ENCODE data around the gene THBS3. TPM values are rescaled to one million over a fixed set of nuclear protein-coding genes. Genes with fewer than 3 reads are reported as not detected.

The THBS3 gene
- total and polyA plus RNA-seq, 9 of the 15 experiments (the other 6 are each of a cell fraction or from before 2014, with no cell fraction given): 0.59 to 8.3 (median 3.2) TPM

DNA sequence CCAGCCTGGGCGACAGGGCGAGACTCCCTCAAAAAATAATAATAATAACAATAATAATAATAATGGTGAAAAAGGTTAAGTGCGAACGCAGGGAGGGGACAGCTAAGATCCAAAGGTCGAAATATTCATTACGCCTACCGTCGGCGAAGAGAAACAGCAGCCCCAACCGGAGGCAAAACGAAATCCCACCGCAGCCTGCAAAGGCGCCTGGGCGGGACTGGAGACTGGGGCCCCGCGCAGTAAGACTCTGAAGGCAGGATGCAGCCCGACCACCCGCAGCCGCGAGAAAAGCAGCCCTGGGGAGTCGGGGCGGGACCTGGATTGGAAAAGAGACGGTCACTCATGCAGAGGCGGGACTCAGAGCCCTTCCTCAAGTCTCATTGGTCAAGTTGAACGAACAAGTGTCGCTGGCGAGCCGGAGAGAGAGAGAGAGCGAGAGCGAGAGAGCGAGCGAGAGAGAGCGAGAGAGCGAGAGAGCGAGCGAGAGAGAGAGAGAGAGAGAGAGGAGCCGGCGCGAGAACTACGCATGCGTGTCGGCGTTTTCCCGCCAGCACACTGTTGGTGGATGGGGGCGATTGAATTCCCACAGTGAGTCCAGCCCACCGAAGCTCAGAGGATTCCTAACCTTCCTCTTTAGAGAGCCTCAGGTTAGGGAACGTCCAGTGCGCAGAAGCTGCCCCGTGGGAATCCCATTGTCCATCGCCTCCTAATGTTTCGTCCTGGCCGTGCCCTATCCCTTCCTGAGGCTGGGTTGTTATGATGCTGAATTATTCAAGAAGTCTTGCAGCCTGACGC lies 36.9 kb upstream of the THBS3 start (continued):
- TF ChIP-seq DDX20 (tag; IDR thresholded peaks at IDR 0.05; ENCODE audit: low read depth) (no peak), SPI1 (IDR thresholded peaks at IDR 0.05; ENCODE audit: borderline replicate concordance, low read depth, low read length) (no peak), RBM22 (IDR thresholded peaks at IDR 0.05; ENCODE audit: low read depth, low read length, poor library complexity, severe bottlenecking) (peak; percentile 94), ILF3 (IDR thresholded peaks at IDR 0.05; ENCODE audit: borderline replicate concordance) (no peak), SOX6 (IDR thresholded peaks at IDR 0.05) (peak; percentile 93), ZNF512 (tag; IDR thresholded peaks at IDR 0.05) (no peak), KLF6 (CRISPR knock-in tag; IDR thresholded peaks at IDR 0.05; ENCODE audit: borderline replicate concordance) (peak; percentile 82; the same call in 1 of the 2 replicates), ZNF263 (CRISPR knock-in tag; IDR thresholded peaks at IDR 0.05; ENCODE audit: borderline replicate concordance) (peak; percentile 78), UBTF (IDR thresholded peaks at IDR 0.05; ENCODE audit: borderline replicate concordance in 1 of 2, low read depth in 2 of 2, low read length in 2 of 2) (peak; percentile 46 to 74; a peak in 1 of 4 replicates), RBM34 (IDR thresholded peaks at IDR 0.05; ENCODE audit: borderline replicate concordance, insufficient read depth, low read length) (no peak), ZKSCAN1 (IDR thresholded peaks at IDR 0.05; ENCODE audit: low read depth, low read length) (peak; percentile 88), HNRNPL (IDR thresholded peaks at IDR 0.05; ENCODE audit: low read depth, low read length) (no peak), CHD4 (IDR thresholded peaks at IDR 0.05; ENCODE audit: insufficient read depth, insufficient replicate concordance, low read depth, low read length, poor library complexity, severe bottlenecking) (no peak), HEY1 (CRISPR knock-in tag; IDR thresholded peaks at IDR 0.05; ENCODE audit: borderline replicate concordance) (no peak), TCFL5 (CRISPR knock-in tag; conservative IDR thresholded peaks at IDR 0.05) (no peak), NCOA6 (IDR thresholded peaks at IDR 0.05) (no peak), SMARCE1 (IDR thresholded peaks at IDR 0.05) (peak; percentile 93), THRAP3 (IDR thresholded peaks at IDR 0.05; ENCODE audit: borderline replicate concordance) (peak; percentile 93; the same call in 1 of the 2 replicates), RAD21 (CRISPR knock-in tag; conservative IDR thresholded peaks at IDR 0.05 in 1 of 2, IDR thresholded peaks at IDR 0.05 in 1 of 2) (peak; percentile 24 to 37)
- TF ChIP-seq, protein P1, sequence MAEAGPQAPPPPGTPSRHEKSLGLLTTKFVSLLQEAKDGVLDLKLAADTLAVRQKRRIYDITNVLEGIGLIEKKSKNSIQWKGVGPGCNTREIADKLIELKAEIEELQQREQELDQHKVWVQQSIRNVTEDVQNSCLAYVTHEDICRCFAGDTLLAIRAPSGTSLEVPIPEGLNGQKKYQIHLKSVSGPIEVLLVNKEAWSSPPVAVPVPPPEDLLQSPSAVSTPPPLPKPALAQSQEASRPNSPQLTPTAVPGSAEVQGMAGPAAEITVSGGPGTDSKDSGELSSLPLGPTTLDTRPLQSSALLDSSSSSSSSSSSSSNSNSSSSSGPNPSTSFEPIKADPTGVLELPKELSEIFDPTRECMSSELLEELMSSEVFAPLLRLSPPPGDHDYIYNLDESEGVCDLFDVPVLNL (CRISPR knock-in tag; IDR thresholded peaks at IDR 0.05; ENCODE audit: low read depth): peak; percentile 96
- TF ChIP-seq, protein P2, sequence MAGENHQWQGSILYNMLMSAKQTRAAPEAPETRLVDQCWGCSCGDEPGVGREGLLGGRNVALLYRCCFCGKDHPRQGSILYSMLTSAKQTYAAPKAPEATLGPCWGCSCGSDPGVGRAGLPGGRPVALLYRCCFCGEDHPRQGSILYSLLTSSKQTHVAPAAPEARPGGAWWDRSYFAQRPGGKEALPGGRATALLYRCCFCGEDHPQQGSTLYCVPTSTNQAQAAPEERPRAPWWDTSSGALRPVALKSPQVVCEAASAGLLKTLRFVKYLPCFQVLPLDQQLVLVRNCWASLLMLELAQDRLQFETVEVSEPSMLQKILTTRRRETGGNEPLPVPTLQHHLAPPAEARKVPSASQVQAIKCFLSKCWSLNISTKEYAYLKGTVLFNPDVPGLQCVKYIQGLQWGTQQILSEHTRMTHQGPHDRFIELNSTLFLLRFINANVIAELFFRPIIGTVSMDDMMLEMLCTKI (IDR thresholded peaks at IDR 0.05; ENCODE audit: partially characterized antibody): no peak
